ENCODE data around the gene PPP1CB. TPM values are rescaled to one million over a fixed set of nuclear protein-coding genes. Genes with fewer than 3 reads are reported as not detected.
"Not testable (repeated sequence)": the region's sequence is repeated elsewhere in the genome, so short reads cannot be mapped to it uniquely, and the experiment has no call there.

PPP1CB gene
- total RNA-seq (2014; rRNA removed; shearing (Covaris generic)) = 142 and 168 TPM in 2 replicates

- peak; percentile 94 for DNase-seq (ENCODE audit: low read depth)
These were observed at the start of gene PPP1CB for GRCh38 chr2:28751252-28751955. PPP1CB (plus strand) TSS chr2:28751830; CDS start chr2:28752125, 295 bp downstream.

GRCh38 chr2:28702415-28702861 is 49.2 kb upstream of the PPP1CB start:
- DNase-seq (ENCODE audit: low read depth) = no peak

GRCh38 chr2:28702878-28703277 is 48.8 kb upstream of the PPP1CB start:
- DNase-seq (ENCODE audit: low read depth) = no peak

GRCh38 chr2:28704621-28705020 is 47.0 kb upstream of the PPP1CB start:
- no peak for DNase-seq (ENCODE audit: low read depth)

- DNase-seq (ENCODE audit: low read depth) = no peak
These were observed 45.7 kb upstream of the PPP1CB start for GRCh38 chr2:28705751-28706440.

- peak; percentile 32 for DNase-seq (ENCODE audit: low read depth)
These were observed 44.0 kb upstream of the PPP1CB start for GRCh38 chr2:28707592-28707991.

- DNase-seq (ENCODE audit: low read depth) = peak; percentile 56
These were observed 42.5 kb upstream of the PPP1CB start for GRCh38 chr2:28709101-28709500.

- no peak for DNase-seq (ENCODE audit: low read depth)
These were observed 41.1 kb upstream of the PPP1CB start for GRCh38 chr2:28710545-28710944.

GRCh38 chr2:28713577-28714298 is 37.9 kb upstream of the PPP1CB start:
- DNase-seq (ENCODE audit: low read depth) = peak; percentile 64

GRCh38 chr2:28716265-28716865 is 35.3 kb upstream of the PPP1CB start:
- peak; percentile 94 for DNase-seq (ENCODE audit: low read depth)

- peak; percentile 97 for DNase-seq (ENCODE audit: low read depth)
These were observed 34.3 kb upstream of the PPP1CB start for GRCh38 chr2:28717339-28717758.

- no peak for DNase-seq (ENCODE audit: low read depth)
These were observed 31.3 kb upstream of the PPP1CB start for GRCh38 chr2:28720345-28720744.

GRCh38 chr2:28721601-28722191 is 29.9 kb upstream of the PPP1CB start:
- DNase-seq (ENCODE audit: low read depth) = no peak

- no peak for DNase-seq (ENCODE audit: low read depth)
These were observed 26.5 kb upstream of the PPP1CB start for GRCh38 chr2:28725021-28725711.

GRCh38 chr2:28726177-28726576 is 25.5 kb upstream of the PPP1CB start:
- DNase-seq (ENCODE audit: low read depth) = no peak

GRCh38 chr2:28729698-28730097 is 21.9 kb upstream of the PPP1CB start:
- DNase-seq (ENCODE audit: low read depth) = no peak

GRCh38 chr2:28730641-28731146 is 20.9 kb upstream of the PPP1CB start:
- no peak for DNase-seq (ENCODE audit: low read depth)

GRCh38 chr2:28735511-28735910 is 16.1 kb upstream of the PPP1CB start:
- DNase-seq (ENCODE audit: low read depth) = no peak

GRCh38 chr2:28736034-28736433 is 15.6 kb upstream of the PPP1CB start:
- peak; percentile 73 for DNase-seq (ENCODE audit: low read depth)

- no peak for DNase-seq (ENCODE audit: low read depth)
These were observed 14.0 kb upstream of the PPP1CB start for GRCh38 chr2:28737655-28738054.

GRCh38 chr2:28742619-28743018 is 9.0 kb upstream of the PPP1CB start:
- not testable (repeated sequence) for DNase-seq (ENCODE audit: low read depth)
